ENCODE results near the gene CCNY.
"Not testable (repeated sequence)": the region's sequence is repeated elsewhere in the genome, so short reads cannot be mapped to it uniquely, and the experiment has no call there.

CCNY gene

DNA sequence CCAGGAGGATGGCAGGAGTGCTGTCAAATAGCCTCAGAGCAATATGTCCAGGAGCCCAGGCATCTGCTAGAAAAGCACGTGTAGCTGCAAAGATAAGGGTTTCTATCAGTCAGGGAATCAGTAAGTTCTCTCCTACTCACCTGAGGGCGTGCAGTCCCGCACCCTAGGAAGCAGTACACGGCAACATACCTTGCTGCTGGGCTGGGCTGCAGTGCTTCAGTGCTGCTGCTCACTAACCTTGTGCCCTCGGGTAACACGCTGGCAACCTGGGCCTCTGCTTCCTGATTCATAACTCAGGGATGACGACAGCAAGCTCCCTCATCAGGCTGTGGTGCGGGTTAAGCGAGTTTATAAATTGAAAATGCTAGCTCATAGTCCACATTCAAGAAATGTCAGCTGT, 29.5 kb upstream of the CCNY start:
- TF ChIP-seq, protein P1, sequence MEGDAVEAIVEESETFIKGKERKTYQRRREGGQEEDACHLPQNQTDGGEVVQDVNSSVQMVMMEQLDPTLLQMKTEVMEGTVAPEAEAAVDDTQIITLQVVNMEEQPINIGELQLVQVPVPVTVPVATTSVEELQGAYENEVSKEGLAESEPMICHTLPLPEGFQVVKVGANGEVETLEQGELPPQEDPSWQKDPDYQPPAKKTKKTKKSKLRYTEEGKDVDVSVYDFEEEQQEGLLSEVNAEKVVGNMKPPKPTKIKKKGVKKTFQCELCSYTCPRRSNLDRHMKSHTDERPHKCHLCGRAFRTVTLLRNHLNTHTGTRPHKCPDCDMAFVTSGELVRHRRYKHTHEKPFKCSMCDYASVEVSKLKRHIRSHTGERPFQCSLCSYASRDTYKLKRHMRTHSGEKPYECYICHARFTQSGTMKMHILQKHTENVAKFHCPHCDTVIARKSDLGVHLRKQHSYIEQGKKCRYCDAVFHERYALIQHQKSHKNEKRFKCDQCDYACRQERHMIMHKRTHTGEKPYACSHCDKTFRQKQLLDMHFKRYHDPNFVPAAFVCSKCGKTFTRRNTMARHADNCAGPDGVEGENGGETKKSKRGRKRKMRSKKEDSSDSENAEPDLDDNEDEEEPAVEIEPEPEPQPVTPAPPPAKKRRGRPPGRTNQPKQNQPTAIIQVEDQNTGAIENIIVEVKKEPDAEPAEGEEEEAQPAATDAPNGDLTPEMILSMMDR (conservative IDR thresholded peaks at IDR 0.05; ENCODE audit: control insufficient read depth, insufficient read depth, low read depth, low read length) = no peak
- H3K4me3 ChIP-seq (ENCODE audit: control insufficient read depth, low read depth, low read length) = no peak overlapping the region
- peak; percentile 36 for DNase-seq (ENCODE audit: low read depth)

GRCh38 chr10:35307297-35307696, 29.0 kb upstream of the CCNY start:
- no peak overlapping the region for H3K4me3 ChIP-seq (ENCODE audit: control insufficient read depth, low read depth, low read length)
- DNase-seq (ENCODE audit: low read depth) = peak; percentile 72
- TF ChIP-seq, protein P1 (conservative IDR thresholded peaks at IDR 0.05; ENCODE audit: control insufficient read depth, insufficient read depth, low read depth, low read length) = no peak

DNA sequence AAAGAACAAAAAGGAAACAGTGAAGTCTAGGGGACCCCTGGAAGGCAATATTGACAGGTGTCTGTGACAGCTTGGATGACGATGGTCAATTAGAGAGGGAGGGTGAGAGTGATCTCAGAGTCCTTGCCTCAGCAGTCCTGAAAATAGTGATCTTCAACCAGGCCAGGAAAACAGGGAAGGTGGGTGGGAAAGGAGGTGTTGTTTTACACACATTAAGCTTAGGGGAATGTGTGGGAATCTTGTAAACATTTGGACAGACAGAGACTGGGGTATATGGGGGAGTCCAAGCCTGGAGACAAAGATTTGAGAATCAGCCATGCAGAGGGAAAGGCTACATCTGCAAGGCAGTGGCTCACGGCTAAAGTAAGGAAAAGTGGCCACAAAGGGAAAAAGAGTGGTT, 27.5 kb upstream of the CCNY start:
- no peak overlapping the region for H3K4me3 ChIP-seq (ENCODE audit: control insufficient read depth, low read depth, low read length)
- DNase-seq (ENCODE audit: low read depth) = no peak
- TF ChIP-seq, protein P1 (conservative IDR thresholded peaks at IDR 0.05; ENCODE audit: control insufficient read depth, insufficient read depth, low read depth, low read length) = no peak

DNA sequence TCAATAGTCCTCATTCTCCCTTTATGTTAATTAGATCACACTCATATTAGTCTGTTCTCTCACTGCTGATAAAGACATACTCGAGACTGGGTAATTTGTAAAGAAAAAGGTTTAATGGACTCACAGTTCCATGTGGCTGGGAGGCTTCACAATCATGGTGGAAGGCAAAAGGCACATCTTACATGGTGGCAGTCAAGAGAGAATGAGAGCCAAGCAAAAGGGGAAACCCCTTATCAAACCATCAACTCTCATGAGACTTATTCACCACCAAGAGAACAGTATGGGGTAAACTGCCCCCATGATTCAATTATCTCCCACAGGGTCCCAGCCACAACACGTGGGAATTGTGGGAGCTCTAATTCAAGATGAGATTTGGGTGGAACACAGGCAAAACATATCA, 22.2 kb upstream of the CCNY start:
- not testable (repeated sequence) for H3K4me3 ChIP-seq (ENCODE audit: control insufficient read depth, low read depth, low read length); DNase-seq (ENCODE audit: low read depth)

- DNase-seq (ENCODE audit: low read depth); H3K4me3 ChIP-seq (ENCODE audit: control insufficient read depth, low read depth, low read length): not testable (repeated sequence)
Observed at GRCh38 chr10:35315235-35315634, 21.1 kb upstream of the CCNY start.

GRCh38 chr10:35316218-35316967, 19.9 kb upstream of the CCNY start:
- DNase-seq (ENCODE audit: low read depth) = no peak
- no peak overlapping the region for H3K4me3 ChIP-seq (ENCODE audit: control insufficient read depth, low read depth, low read length)

DNA sequence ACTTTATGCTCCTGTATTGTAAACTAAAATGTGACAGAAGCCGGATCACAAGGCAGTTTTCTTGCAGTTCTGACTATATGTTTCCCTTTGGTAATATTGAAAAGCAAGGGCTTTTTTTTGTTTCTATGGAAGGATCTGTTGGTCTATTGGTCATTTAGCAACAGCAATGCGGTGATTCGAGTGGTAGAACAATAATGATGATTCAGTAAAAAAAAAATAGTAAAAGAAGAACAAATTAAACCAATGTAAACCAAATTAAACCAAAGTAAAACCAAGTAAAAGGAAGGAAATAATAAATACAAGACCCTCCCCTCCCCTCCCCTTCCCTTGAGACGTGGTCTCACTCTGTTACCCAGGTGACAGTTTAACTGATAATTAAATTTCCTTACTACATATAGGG, 17.8 kb upstream of the CCNY start:
- DNase-seq (ENCODE audit: low read depth) = no peak
- no peak overlapping the region for H3K4me3 ChIP-seq (ENCODE audit: control insufficient read depth, low read depth, low read length)
- TF ChIP-seq, protein P1 (conservative IDR thresholded peaks at IDR 0.05; ENCODE audit: control insufficient read depth, insufficient read depth, low read depth, low read length) = no peak

More at GRCh38 chr10:35316218-35316967, 19.9 kb upstream of the CCNY start:
- TF ChIP-seq, protein P1 (conservative IDR thresholded peaks at IDR 0.05; ENCODE audit: control insufficient read depth, insufficient read depth, low read depth, low read length) = no peak

DNA sequence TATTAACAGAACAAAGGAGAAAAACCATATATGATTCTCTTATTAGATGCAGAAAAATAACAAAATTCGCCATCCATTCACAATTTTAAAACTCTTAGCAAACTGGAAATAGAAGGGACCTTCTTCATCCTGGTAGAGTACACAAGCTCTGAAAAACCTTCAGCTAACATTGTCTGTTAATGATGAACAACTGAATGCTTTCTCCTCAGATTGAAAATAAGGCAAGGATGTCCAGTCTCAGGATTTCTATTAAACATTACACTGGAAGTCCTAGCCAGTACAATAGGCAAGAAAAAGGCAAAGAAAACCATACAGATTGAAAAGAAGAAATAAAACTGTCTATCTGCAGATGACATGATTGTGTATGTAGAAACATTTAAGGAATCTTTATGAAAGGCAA, 16.0 kb upstream of the CCNY start:
- TF ChIP-seq, protein P1 (conservative IDR thresholded peaks at IDR 0.05; ENCODE audit: control insufficient read depth, insufficient read depth, low read depth, low read length) = no peak

More for the DNA sequence above, 16.0 kb upstream of the CCNY start:
- H3K4me3 ChIP-seq (ENCODE audit: control insufficient read depth, low read depth, low read length) = no peak overlapping the region
- DNase-seq (ENCODE audit: low read depth) = no peak
